ENCODE results near the gene DNAJC13.

The DNAJC13 gene

DNA sequence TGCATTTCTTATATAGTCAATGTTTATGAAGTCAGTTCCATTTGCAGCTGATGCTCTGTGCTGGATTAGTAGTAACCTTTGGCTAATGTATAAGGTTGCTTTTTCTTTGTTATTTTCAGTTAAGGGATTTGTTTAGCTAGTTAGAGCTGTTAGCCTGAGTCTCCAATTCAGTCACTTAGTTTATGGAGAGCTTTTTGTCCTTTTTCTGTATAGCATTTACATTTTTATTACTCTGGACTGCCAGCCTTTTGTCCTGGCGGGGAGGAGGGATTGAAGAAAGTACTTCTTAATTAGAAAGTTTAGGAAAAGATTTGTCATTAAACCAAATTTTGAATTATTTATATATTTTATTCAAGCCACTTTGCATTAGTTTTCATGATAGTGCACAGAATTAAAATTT is 52.0 kb downstream of the DNAJC13 start:
- DNase-seq = no peak

DNA sequence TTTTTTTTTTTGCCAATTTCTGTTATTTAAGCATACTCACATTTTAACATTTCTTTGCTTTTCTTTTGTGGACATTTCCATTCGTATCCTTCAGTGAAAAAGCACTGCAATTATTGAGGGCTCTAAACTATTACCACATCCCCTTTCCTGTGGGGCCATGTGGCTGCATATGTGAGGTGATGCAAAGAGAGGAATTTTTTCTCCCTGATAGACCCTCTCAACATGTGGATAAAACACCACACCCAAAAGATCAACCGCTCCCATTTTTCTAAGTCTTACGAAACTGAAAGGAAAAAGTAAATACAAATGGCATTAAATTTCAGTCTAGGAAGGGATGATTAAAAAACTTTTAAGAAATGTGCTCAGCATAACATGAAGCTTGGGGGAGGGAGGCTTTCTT is 68.8 kb downstream of the DNAJC13 start:
- DNase-seq = no peak

GRCh38 chr3:132488151-132488550 is 70.8 kb downstream of the DNAJC13 start:
- DNase-seq = no peak

- no peak for DNase-seq
These were observed 81.8 kb downstream of the DNAJC13 start for GRCh38 chr3:132499071-132499470.

DNA sequence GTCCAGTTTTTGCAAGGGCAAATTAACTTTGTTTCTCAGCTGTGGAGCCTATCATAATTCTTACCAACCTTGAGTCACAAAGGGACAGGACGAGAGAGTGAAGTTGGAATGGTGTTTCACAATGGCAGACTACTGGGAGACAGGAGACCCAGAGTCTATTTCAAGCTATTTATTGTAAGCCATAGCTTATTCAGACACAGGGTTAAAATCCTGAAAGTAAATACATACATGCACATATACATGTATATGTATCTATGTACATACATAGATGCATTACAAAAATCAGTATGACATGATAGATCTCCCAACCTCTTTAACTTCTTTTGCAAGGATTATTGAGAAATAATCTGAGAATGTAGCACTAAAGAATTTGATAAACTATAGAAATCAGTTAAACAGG is 86.3 kb downstream of the DNAJC13 start:
- DNase-seq = no peak

DNA sequence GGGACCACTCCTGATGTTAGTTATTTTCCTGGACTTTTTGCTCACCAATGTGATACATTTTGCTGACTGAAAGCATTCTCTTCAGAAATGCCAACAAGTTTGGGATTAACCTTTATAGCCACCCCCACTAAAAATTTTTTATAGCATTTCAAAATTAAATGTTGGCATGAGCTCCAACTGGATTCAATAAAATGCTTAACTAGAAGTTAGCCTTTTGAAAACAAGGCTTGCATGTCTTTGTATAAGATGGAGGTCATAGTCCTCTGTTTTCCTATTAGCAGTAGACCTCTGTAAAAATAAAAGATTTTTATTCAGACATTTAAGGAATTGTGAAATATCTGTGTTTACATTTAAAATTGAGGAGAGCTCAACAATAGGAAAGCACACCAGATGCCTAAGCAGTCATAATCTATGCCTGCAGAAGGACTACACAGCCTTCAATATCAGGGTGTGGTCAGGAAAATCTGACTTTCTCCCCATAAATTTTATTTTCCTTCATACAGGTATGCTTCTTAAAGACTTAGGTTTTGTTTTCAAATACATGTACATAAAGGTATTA is 87.2 kb downstream of the DNAJC13 start:
- DNase-seq = no peak

- DNase-seq = no peak
These were observed 90.4 kb downstream of the DNAJC13 start for GRCh38 chr3:132507657-132508056.

DNA sequence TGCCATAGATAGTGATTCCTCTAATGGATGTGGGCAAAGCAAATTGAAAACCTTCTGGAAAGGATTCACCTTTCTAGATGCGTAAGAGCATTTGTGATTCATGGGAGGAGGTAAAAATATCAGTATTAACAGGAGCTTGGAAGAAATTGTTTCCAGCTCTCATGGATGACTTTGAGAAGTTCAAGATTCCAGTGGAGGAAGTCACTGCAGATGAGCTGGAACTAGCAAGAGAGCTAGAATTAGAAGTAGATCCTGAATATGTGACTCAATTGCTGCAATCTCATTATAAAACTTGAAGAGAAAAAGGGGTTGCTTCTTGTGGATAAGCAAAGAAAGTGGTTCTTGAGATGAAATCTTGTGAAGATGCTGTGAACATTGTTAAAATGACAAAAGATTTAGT is 91.8 kb downstream of the DNAJC13 start:
- DNase-seq = no peak

DNA sequence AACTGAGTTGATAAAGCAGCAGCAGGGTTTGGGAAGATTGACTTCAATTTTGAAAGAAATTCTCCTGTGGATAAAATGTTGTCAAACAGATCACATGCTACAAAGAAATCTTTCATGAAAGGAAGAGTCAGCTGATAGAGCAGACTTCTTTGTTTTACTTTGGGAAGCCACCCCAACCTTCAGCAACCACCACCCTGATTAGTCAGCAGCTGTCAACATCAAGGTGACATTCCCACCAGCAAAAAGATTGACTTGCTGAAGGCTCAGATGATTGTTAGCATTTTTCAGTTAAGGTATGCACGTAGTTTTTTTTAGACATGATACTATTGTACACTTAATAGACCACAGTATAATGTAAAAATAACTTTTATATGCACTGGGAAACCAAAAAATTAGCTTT is 92.2 kb downstream of the DNAJC13 start:
- DNase-seq = no peak

DNA sequence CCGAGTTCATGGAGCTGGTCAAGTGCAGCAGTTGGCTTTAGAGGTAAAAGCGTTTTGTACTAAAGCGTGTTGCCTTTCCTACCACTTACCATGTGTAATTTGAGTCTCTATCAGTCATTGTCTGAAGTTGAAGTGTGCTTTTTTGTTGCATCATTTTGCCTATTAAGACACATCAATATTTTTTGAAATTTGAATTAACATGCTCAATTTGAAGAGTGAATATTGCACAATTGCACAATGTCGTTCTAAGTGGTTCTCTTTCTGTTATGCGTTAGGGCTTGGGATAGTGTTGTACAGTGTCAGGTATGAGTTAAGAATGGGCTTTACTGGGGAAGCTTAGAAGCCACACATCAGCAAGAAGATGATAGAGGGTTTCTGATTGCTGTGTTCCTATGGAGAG is 95.8 kb downstream of the DNAJC13 start:
- DNase-seq = no peak

DNA sequence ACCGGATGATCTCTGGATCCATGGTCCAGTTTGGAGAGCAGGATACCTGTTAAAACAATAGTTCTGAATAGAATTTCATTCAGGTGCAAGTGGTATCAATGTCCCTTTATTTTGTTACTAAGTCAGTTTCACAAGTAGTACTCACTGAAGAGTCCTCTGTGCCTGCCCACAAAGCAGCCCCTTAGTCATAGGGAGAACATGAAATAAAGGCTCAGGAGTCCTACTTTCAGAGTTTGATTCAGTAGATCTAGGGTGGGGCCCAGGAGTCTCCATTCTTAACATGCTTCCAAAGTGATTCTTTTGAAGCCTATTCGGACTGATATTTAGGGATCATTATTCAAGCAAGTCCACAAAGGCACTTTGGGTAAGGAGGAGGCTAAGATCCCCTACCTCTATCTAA is 100.0 kb downstream of the DNAJC13 start:
- DNase-seq = no peak

GRCh38 chr3:132519914-132520313 is 102.6 kb downstream of the DNAJC13 start:
- DNase-seq = no peak

GRCh38 chr3:132521901-132522300 is 104.6 kb downstream of the DNAJC13 start:
- no peak for DNase-seq

- DNase-seq = no peak
These were observed 105.1 kb downstream of the DNAJC13 start for GRCh38 chr3:132522353-132522752.

GRCh38 chr3:132530624-132531023 is 113.3 kb downstream of the DNAJC13 start:
- DNase-seq = no peak

GRCh38 chr3:132535575-132536441 is 118.5 kb downstream of the DNAJC13 start:
- peak; percentile 33 for DNase-seq

DNA sequence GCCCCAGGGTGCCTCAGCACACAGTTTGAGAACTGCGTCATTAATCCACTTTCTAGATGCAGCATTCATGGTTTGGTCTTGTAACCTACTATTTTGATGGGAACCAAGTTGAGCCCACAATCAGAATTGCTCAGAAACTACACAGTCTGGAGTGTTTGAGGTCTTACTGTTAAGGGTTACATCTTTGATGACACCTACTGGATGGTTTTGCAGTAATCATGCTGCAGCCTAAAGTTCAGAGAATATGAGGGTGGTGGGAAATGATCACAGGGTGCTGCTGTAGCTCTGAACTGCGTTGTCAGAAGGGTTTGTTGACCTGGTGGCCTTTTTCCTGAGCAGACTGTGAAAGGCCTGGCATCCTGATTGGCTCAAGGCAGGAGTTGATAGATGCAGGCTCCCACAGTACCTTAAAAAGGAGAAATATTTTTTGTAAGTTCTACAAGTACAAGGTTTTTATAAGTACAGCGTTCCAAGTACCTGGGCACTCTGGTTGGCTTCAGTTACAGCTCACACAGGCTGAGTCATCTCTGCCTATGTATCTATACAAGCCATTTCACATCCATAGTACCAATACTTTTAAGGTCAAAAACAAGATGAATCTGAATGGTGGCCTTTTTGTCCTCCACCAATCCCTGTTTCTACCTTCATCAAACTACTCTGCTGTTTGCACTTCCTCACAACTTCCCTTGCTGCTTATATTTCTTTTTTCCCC is 119.3 kb downstream of the DNAJC13 start:
- no peak for DNase-seq

DNA sequence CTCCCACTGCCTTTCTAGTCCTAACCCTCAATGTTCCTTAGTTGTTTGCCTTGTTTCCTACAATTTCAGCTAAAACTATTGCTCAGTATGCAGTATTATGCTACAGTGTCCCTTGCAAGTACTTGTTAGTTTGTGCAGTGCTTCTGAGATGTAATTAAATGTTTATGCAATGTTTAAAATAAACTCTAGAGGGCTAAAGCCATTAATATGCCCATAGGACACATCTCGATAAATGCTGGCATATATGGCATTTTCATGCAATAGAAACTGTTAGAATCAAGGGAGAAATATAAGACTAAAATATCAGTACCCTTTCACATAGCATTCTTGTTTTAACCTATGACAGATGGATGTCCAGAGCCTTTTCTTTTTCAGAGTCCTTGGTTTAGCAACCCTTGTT is 120.0 kb downstream of the DNAJC13 start:
- no peak for DNase-seq

- no peak for DNase-seq
These were observed 120.8 kb downstream of the DNAJC13 start for GRCh38 chr3:132538072-132538471.

GRCh38 chr3:132539681-132540080 is 122.4 kb downstream of the DNAJC13 start:
- DNase-seq = no peak

DNA sequence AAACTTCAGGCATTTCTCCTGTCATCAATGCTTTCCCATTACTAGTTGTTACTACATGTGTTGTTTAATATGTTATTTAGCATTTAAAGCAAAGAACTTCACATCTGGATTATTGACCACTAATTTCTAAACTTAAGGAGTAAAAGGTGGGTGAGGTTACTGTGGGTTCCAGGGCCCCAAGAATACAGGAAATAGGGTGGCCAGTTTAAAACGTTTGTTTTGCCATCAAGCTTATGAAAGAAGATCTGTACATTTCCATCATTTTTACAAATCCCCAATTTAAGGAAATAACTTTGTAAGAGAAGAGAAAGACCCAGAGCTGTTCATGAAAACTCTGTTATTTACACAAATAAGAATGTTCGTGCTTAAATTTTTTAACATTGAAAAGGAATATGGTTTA is 125.3 kb downstream of the DNAJC13 start:
- DNase-seq = no peak

DNA sequence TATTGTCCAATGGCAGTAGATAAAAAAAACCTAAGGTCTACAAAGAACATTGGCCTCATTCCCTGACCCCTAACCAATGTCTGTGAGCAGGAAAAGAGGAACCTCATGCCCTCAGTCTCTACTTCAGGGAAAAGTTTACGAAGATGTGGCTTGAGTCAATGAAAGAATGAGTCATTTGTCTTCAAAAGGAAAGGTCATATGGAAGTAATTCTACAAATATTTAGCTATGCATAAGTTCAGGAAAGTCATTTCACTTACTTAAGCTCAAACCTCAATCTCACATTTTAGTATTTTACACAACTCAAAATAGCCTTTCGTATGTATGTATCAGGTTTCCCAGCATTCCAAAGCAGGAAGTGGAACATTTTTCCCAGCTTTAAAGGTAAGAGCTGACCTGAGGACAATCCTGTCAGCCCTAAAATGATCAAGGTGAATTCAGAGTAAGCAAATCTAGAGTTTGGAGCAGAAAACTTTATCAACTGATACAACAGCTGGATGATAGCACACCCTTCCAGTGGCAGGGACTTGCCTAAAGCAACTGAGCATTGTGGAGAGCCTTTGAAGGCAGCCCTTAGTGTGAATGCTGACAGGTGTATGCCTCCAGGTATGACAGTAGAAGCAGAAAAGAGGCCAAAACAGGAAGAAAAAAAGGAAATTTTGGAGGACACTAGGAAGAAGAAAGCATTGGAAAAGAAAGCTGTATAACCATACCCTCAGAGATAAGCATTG is 125.9 kb downstream of the DNAJC13 start:
- DNase-seq = no peak

DNA sequence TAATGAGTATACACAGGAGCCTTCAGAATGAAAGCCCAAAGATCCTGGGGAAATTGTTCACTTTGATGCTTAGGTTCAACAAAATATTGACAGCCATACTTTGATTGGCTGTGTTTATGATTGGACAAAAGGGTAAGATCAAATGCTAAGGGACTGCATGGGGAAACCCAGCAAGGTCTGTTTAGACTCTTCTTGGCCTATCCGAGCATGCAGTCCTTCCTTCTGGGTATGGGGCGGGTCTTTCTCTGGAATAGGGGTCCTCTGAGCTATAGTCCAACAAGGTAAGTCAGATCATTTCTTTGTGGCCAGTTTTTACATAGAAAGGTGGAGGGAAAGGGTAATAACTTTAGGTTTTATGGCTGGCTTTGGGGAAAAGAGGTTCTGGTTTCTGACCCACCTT is 126.8 kb downstream of the DNAJC13 start:
- no peak for DNase-seq

Data from NCI-H2029 (cell line).